NCI-H1048 (cell line): ENCODE measurements around the gene OR7A17.

ENCODE experiments used
- DNase-seq: peaks from one replicate; lab custom pipeline; 2025; lab: John Stamatoyannopoulos, UW

Gene OR7A17

DNA sequence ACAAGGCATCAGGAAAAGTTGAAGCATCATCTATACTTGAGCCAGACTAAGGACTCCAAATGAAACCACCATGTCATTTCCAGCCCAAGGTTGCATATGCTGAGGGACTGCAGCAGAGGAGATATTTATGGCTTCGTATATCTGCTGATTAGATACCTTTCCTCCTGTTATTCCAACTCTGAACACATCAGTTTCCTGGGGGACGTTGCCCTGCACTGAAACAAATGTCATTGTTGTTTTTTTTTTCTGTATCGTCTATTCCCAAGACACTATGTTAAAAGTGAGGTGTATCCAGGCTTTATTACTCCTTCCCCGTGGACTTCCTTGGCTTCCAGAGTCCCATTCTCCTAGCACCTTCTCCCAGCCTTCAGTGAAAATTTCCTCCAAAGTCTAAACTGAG is at the start of gene OR7A17:
Gene OR7A17, minus strand, starts transcription at position 101 of the 400 bp plus-strand sequence. CDS start 4,777 bp downstream, outside the sequence.
- DNase-seq, result no peak

DNA sequence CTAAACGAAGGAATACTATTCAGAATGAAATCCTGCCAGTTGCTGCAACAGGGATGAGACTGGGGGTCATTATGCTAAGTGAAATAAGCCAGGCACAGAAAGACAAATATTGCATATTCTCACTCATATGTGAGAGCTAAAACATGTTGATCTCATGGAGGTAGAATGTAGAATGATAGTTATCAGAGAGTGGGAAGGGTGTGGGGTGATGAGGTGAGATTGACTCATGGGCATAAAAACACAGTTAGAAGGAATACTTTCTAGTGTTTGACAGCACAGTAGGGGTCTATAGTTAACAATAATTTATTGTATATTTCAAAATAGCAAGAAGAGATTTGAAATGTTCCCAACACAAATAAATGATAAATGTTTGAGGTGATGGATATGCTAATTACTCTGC is 47.6 kb upstream of the OR7A17 start:
- DNase-seq, result no peak

- no peak for DNase-seq
Observed at GRCh38 chr19:14916848-14917247, 30.9 kb upstream of the OR7A17 start.

DNA sequence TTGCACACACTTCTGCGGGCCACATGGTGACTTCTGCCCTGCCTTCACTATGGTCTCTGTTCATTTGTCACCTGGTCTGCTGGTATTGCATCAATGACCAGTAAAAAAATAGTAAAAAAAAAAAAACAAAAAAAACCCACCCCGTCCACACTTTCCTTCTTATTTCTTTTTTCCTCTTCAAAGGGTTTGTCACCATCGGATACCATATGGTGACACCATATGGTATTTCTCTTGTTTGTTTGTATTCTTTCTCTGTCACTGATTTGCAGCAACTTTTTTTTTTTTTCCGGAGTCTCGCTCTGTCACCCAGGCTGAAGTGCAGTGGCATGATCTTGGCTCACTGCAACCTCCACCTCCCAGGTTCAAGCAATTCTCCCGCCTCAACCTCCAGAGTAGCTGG is 29.2 kb upstream of the OR7A17 start:
- DNase-seq, result no peak

DNA sequence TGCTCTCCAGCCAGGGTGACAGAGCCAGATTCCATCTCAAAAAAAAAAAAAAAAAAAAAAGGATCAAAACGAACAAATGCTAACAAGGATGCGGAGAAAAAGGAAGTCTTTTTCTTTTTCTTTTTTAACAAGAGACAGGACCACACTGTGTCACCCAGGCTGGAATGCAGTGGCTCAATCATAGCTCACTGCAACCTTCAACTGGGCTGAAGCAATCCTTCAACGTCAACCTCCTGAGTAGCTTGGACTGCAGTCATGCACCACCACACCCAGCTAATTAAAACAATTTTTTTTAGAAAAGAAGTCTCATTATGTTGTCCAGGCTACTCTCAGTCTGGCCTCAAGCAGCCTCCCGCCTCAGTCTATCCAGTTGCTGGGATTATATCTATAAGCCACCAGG is 20.8 kb upstream of the OR7A17 start:
- no peak for DNase-seq

DNA sequence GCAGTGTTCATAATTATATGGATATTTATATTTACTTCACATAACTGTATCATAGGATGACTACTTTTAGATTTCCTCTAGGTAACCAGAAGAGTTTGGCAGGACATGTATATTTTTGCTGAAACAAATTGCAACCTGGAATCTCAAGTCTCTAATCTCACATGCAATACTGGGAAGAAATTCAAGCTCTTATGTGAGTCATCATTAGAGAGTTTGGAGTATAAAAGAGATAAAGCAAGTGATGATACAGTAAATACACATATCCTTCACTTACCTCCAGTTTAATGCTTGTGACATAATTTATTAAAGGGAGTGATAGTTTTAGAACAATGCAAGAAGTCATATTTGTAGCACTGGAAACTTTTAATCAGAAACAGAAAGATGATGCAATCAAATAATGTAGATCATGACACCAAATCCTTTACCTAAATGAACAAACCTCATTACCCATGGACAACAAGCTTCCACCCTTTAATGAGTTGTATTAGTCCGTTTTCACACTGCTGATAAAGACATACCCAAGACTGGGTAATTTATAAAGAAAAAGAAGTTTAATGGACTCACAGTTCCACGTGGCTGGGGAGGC is 15.8 kb upstream of the OR7A17 start:
- DNase-seq, result no peak

GRCh38 chr19:14890643-14891379 is 4.9 kb upstream of the OR7A17 start:
- DNase-seq, result no peak

DNA sequence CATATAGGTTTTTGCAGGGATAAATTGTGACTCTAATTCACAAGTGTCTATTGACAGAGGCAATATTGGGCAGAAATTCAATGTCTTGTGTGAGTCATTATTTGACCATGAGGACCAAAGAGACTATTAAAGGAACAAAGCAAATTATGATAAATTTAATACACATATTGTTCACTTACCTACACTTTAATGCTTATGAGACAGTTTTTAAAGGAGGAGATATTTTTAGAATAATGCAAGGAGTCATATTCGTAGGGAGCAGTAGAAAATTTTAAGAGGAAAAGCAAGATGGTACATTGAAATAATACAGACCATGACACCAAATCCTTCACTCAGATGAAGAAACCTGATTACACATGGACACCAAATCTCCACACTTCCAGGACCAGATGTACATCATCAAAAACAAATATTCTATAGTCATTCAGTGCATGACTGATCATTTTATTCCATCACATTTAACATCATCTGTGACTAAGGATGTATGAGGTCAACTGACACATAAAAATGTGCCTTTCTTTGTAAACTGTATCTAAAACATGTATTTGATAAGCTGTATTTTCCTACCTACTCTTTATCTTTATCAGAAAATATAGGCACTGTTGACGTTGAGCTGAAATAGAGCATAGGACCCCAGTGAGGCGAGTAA is 4.2 kb upstream of the OR7A17 start:
- no peak for DNase-seq

GRCh38 chr19:14871619-14872230 is 14.2 kb downstream of the OR7A17 start:
- no peak for DNase-seq

- no peak for DNase-seq
Observed at GRCh38 chr19:14868497-14868896, 17.4 kb downstream of the OR7A17 start.

DNA sequence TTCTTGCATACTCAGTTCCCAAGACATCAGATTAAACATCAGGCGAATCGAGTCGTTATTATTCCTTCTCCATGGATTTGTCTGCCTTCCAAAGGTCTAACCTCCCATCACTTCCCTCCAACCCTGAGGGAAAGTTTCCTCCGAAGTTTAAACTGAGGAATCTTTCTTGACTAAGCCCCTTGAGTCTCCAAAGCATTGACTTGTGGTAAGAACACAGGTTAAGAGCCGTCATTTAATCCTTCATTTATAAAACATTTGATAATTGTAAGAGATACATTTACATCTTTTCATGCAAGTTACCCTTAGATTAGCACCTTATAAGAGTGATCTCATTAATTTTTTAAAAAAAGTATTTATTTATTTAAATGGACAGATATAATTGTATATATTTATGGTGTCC is 37.1 kb downstream of the OR7A17 start, which contains the start of gene OR7A10:
Gene OR7A10, minus strand, starts transcription at position 101 of the 400 bp plus-strand sequence. CDS start 7,045 bp downstream, outside the sequence.
- DNase-seq, result no peak

- DNase-seq, result no peak
Observed at GRCh38 chr19:14843578-14843977, 42.4 kb downstream of the OR7A17 start.

GRCh38 chr19:14843169-14843568 is 42.8 kb downstream of the OR7A17 start:
- DNase-seq, result no peak

DNA sequence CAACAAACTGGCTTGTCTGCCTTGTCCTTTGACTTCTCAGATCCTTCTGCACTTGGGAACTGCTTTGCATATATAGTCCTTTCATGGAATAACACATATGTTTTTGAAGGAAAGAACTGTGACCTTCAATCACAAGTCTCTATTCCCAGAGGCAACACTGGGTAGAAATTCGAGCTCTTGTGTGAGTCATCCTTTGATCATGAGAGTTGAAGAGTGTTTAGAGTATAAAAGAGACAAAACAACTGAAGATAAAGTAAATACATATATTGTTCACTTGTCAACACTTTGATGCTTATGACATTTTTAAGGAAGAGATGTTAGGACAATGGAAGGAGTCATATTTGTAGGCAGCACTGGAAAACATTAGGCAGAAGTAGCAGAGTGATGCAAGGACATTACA is 45.7 kb downstream of the OR7A17 start:
- DNase-seq, result no peak

- no peak for DNase-seq
Observed at GRCh38 chr19:14837391-14837790, 48.5 kb downstream of the OR7A17 start.

GRCh38 chr19:14835011-14835410 is 50.9 kb downstream of the OR7A17 start, which contains the start of the genes OR7A5 and OR7C1:
Gene OR7A5, minus strand, starts transcription at chr19:14835185. Its CDS starts 6,944 bp downstream, at chr19:14828241.
Gene OR7C1, minus strand, starts transcription at chr19:14835185. Its CDS starts 35,049 bp downstream, at chr19:14800136.
- DNase-seq, result no peak

DNA sequence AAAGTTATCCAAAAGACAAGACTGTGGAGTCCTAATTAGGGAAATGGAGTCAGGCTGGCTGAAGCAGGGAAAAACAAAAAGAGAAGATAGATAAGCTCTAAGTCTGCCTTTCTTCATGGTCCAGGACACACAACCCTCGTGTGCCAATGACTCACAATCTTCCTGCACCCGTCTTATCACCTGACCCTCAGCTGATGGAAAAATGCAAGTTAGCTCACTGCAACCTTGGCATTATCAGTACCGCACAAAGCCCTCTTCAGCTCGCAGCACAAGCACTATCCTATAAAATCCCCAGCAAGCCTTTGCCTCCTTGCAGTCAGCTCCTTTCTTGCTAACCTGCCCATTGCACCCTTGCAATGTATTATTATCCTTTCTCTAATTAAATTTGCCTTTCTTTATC is 55.2 kb downstream of the OR7A17 start:
- DNase-seq, result no peak
